K562 (cell line): ENCODE data around the gene MSGN1. TPM values are rescaled to one million over a fixed set of nuclear protein-coding genes. Genes with fewer than 3 reads are reported as not detected.

Source experiments
- ATAC-seq: fragments of 200-7000 bp; cut with Tn5 transposase; 3 replicates; pipeline ENCODE4 v1.9.1; 2020; ENCODE audit warnings: moderate library complexity
- BruUV-seq: library from RNA; stranded (reverse); fragments of 400-500 nt; replicated peaks from 2 replicates; lab custom pipeline; 2021; lab: Mats Ljungman, UMichigan
- CTCF ChIA-PET: fragments of 300-600 bp; formaldehyde crosslinking; extraction: SDS; loops from one replicate; lab custom pipeline; 2021; ENCODE audit warnings: low intra/inter-chr PET ratio; lab: Yijun Ruan, JAX
- POLR2A ChIA-PET: fragments of 300-600, 350-650 bp; sonication (Branson Sonifier 250); formaldehyde crosslinking; extraction: SDS; loops from one replicate; lab custom pipeline; 2021; ENCODE audit warnings: antibody characterized with exemption, inconsistent platforms; lab: Yijun Ruan, JAX
- DNase-seq, 4 experiments: peaks; one replicate each; pipeline versions ENCODE4 v3.0.0 to v3.0.0-alpha.2; 2011 to 2018; ENCODE audit warnings: low spot score in 3 of 4, mixed read lengths in 3 of 4; ENCODE audit errors: extremely low read depth in 1 of 4
- FAIRE-seq: peaks from 2 replicates; lab custom pipeline; 2011; peaks lifted over from hg19 to GRCh38; lab: Jason Lieb, UNC
- H2AFZ ChIP-seq: 2 replicates; pipeline ENCODE4 v1.6.0; 2011; ENCODE audit warnings: low read depth, low read length, control low read depth, inconsistent platforms
- H3K27ac ChIP-seq: fragments of 200-600 bp; 3 replicates; pipeline ENCODE4 v1.8.0; 2011; ENCODE audit warnings: low read depth, mild to moderate bottlenecking, control low read depth, inconsistent platforms, low read length, moderate library complexity, mixed read lengths; ENCODE audit errors: extremely low read depth
- H3K27me3 ChIP-seq, 2 experiments: fragments of 300-600 bp in 1 of 2; 2 replicates in 1 of 2; 3 replicates in 1 of 2; pipeline versions ENCODE4 v1.6.0 to v1.8.0; 2011; ENCODE audit warnings: inconsistent platforms in 2 of 2, low read length in 2 of 2, mild to moderate bottlenecking in 1 of 2, mixed read lengths in 1 of 2, moderate library complexity in 1 of 2; ENCODE audit not compliant: control insufficient read depth in 2 of 2, insufficient read depth in 2 of 2
- H3K36me3 ChIP-seq: fragments of 300-600 bp; 3 replicates; pipeline ENCODE4 v1.8.0; 2011; ENCODE audit warnings: mild to moderate bottlenecking, low read length, inconsistent platforms; ENCODE audit not compliant: control insufficient read depth, insufficient read depth
- H3K4me1 ChIP-seq, 2 experiments: fragments of 200-600 bp in 1 of 2; replicated peaks in 1 of 2; 2 replicates in 1 of 2; 3 replicates in 1 of 2; pipeline versions ENCODE4 v1.5.1 to v1.8.0; 2011; ENCODE audit warnings: inconsistent platforms in 2 of 2, low read length in 2 of 2, mild to moderate bottlenecking in 1 of 2, mixed read lengths in 1 of 2, moderate library complexity in 1 of 2; ENCODE audit not compliant: control insufficient read depth in 2 of 2, insufficient read depth in 2 of 2
- H3K4me2 ChIP-seq: 2 replicates; pipeline ENCODE4 v1.6.1; 2011; ENCODE audit warnings: low read length, control low read depth, inconsistent platforms, mixed read lengths; ENCODE audit not compliant: insufficient read depth
- H3K4me3 ChIP-seq: fragments of 200-600 bp; sonication (generic), shearing (Covaris generic); 2 replicates; pipeline ENCODE4 v1.5.1; 2016; ENCODE audit warnings: control low read depth, inconsistent platforms
- H3K79me2 ChIP-seq: fragments of 200-600 bp; 3 replicates; pipeline ENCODE4 v1.8.0; 2011; ENCODE audit warnings: low read length, inconsistent platforms; ENCODE audit not compliant: control insufficient read depth, insufficient read depth
- H3K9ac ChIP-seq, 2 experiments: 2 replicates each; pipeline versions ENCODE4 v1.6.0 to v1.6.1; 2011; ENCODE audit warnings: low read depth in 2 of 2, low read length in 2 of 2, control low read depth in 1 of 2, inconsistent platforms in 1 of 2, mild to moderate bottlenecking in 1 of 2, mixed read lengths in 1 of 2; ENCODE audit not compliant: insufficient read depth in 1 of 2
- H3K9me1 ChIP-seq: one replicate; pipeline ENCODE4 v1.6.0; 2011; ENCODE audit warnings: inconsistent platforms, mild to moderate bottlenecking, low read length, moderate library complexity; ENCODE audit not compliant: control insufficient read depth, insufficient read depth
- H3K9me3 ChIP-seq: replicated peaks from 2 replicates; pipeline ENCODE4 v1.5.1; 2011; ENCODE audit warnings: low read depth, low read length, inconsistent platforms; ENCODE audit not compliant: control insufficient read depth, insufficient read depth
- H4K20me1 ChIP-seq: replicated peaks from 2 replicates; pipeline ENCODE4 v1.6.1; 2011; ENCODE audit warnings: low read length, inconsistent platforms, mixed read lengths; ENCODE audit not compliant: control insufficient read depth, insufficient read depth
- CBFA2T2 ChIP-seq: fragments of 450-650 bp; conservative IDR thresholded peaks from 2 replicates; pipeline ENCODE4 v1.6.1; 2017; ENCODE audit warnings: mild to moderate bottlenecking
- GTF2A2 ChIP-seq: IDR thresholded peaks from 2 replicates; pipeline ENCODE4 v1.6.1; 2016; ENCODE audit warnings: mild to moderate bottlenecking, missing genetic modification characterization, missing compliant biosample characterization
- HLTF ChIP-seq: fragments of 450-650 bp; IDR thresholded peaks from 2 replicates; pipeline ENCODE4 v1.6.1; 2016
- HNRNPH1 ChIP-seq: fragments of 200-400 bp; formaldehyde crosslinking; optimal IDR thresholded peaks from 2 replicates; pipeline ENCODE3; 2017; ENCODE audit warnings: low read depth, mild to moderate bottlenecking, low read length, moderate library complexity
- KHSRP ChIP-seq: fragments of 450-650 bp; IDR thresholded peaks from 2 replicates; pipeline ENCODE4 v1.6.1; 2017
- MTA1 ChIP-seq: fragments of 450-650 bp; IDR thresholded peaks from 2 replicates; pipeline ENCODE4 v1.6.1; 2017; ENCODE audit warnings: borderline replicate concordance
- RBM25 ChIP-seq: fragments of 200-400 bp; formaldehyde crosslinking; IDR thresholded peaks from 2 replicates; pipeline ENCODE4 v1.6.1; 2018; ENCODE audit warnings: low read length, low read depth, moderate library complexity; ENCODE audit not compliant: severe bottlenecking
- ZNF12 ChIP-seq: sonication (generic); formaldehyde crosslinking; IDR thresholded peaks from 2 replicates; pipeline ENCODE4 v1.4.0; 2020; ENCODE audit warnings: mild to moderate bottlenecking, missing genetic modification reagents
- ZNF75A ChIP-seq: fragments of 450-650 bp; formaldehyde crosslinking; IDR thresholded peaks from 2 replicates; pipeline ENCODE4 v1.4.0; 2020; ENCODE audit warnings: mild to moderate bottlenecking
- WGBS: fragments of 100-300 bp; shearing (Covaris generic); methylation state at CpG from one replicate; pipeline ENCODE4 v1.1.6; 2016; ENCODE audit warnings: low coverage, mixed read lengths; ENCODE audit not compliant: insufficient coverage; ENCODE audit errors: missing lambda C conversion rate; 5-methylcytosine and 5-hydroxymethylcytosine counted together
- in situ Hi-C: fragments of 300-500 bp; cut with MboI; formaldehyde crosslinking; loops from 4 replicates; pipeline ENCODE4 v1.15.0; 2018; ENCODE audit warnings: inconsistent platforms, mixed read lengths
- intact Hi-C: fragments of 100-400 bp; cut with micrococcal nuclease; formaldehyde crosslinking; loops from 2 replicates; pipeline ENCODE4 v1.14.2; 2022
- polyA plus RNA-seq, 8 experiments: library from polyadenylated mRNA; depleted of rRNA in 4 of 8; stranded (reverse) in 5 of 8; unstranded in 3 of 8; fragments of >200 nt; fragmentation: Nextera tagmentation in 2 of 8; fragmentation: Illumina TruSeq in 1 of 8; extraction: Ambion mirVana in 2 of 8; extraction: Trizol in 1 of 8; gene quantifications; 2 replicates each; pipeline versions ENCODE4 v1.2.1 to v1.2.3, GENCODE V29; 2011 to 2014; ENCODE audit warnings: inconsistent platforms in 1 of 8, missing spikeins in 1 of 8
- total RNA-seq, 7 experiments: library from RNA; depleted of rRNA in 6 of 7; stranded (reverse); fragments of >200 nt in 6 of 7; fragmentation: Illumina TruSeq in 2 of 7; extraction: Trizol in 2 of 7; gene quantifications; 2 replicates each; pipeline versions ENCODE4 v1.2.1 to v1.2.3, GENCODE V29; 2011 to 2021; ENCODE audit warnings: low replicate concordance in 1 of 7
- TF ChIP-seq, protein P1 (sequence below): fragments of 450-650 bp; formaldehyde crosslinking; conservative IDR thresholded peaks from 2 replicates; pipeline ENCODE4 v1.4.0; 2022; ENCODE audit warnings: mild to moderate bottlenecking, missing genetic modification characterization
- TF ChIP-seq, protein P2 (sequence below), 3 experiments: fragments of 200-800 bp in 1 of 3; sonication (Bioruptor generic) in 1 of 3; sonication (generic) in 1 of 3; formaldehyde crosslinking in 1 of 3; IDR thresholded peaks; 2 replicates each; pipeline versions ENCODE4 v1.6.1 to v1.8.0; 2016 to 2022; ENCODE audit warnings: mild to moderate bottlenecking in 2 of 3, missing compliant biosample characterization in 2 of 3, missing genetic modification characterization in 2 of 3, missing genetic modification reagents in 1 of 3

Gene MSGN1
- total and polyA plus RNA-seq, 9 of the 15 experiments (the other 6 are each of a cell fraction or from before 2014, with no cell fraction given), result not detected

- H3K9me1 ChIP-seq, result no peaks in the 10 kb centered on the region
- WGBS, result 72% methylated on average over 1 of the region's 1 CpG
- no peak overlapping the region for H3K27ac ChIP-seq
- no TSS peak for BruUV-seq
- H2AFZ ChIP-seq, result no peak overlapping the region
- no peak overlapping the region for H3K9ac ChIP-seq
- intact Hi-C loops, result no loop called here
- in situ Hi-C loops, result no loop called here
- H3K27me3 ChIP-seq, result no peaks in the 10 kb centered on the region
- FAIRE-seq (no peak), DNase-seq (no peak), ATAC-seq (no peak)
- H4K20me1 ChIP-seq, result no peaks in the 10 kb centered on the region
- ChIA-PET CTCF (no interaction called here), POLR2A (interaction anchor here (0.8 kb wide), 1 partner anchor 9 kb away, joined by 3 read pairs; no protein-coding TSS in a partner anchor)
- H3K4me3 ChIP-seq, result no peak overlapping the region
- no peak overlapping the region for H3K4me2 ChIP-seq
- H3K4me1 ChIP-seq, result no peaks in the 10 kb centered on the region
- no peaks in the 10 kb centered on the region for H3K79me2 ChIP-seq
- peaks cover 40% of the 10 kb centered on the region; the same call in 2 of the 3 replicates for H3K36me3 ChIP-seq
- TF ChIP-seq GTF2A2 (no peak), RBM25 (no peak), ZNF12 (CRISPR knock-in tag) (no peak), ZNF75A (CRISPR knock-in tag) (no peak), HNRNPH1 (no peak), MTA1 (no peak), HLTF (no peak), KHSRP (no peak), CBFA2T2 (no peak)
- TF ChIP-seq, protein P1, sequence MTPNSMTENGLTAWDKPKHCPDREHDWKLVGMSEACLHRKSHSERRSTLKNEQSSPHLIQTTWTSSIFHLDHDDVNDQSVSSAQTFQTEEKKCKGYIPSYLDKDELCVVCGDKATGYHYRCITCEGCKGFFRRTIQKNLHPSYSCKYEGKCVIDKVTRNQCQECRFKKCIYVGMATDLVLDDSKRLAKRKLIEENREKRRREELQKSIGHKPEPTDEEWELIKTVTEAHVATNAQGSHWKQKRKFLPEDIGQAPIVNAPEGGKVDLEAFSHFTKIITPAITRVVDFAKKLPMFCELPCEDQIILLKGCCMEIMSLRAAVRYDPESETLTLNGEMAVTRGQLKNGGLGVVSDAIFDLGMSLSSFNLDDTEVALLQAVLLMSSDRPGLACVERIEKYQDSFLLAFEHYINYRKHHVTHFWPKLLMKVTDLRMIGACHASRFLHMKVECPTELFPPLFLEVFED (CRISPR knock-in tag), result no peak
- TF ChIP-seq, protein P2, sequence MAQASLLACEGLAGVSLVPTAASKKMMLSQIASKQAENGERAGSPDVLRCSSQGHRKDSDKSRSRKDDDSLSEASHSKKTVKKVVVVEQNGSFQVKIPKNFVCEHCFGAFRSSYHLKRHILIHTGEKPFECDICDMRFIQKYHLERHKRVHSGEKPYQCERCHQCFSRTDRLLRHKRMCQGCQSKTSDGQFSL (CRISPR knock-in tag; IDR thresholded peaks at IDR 0.05), result no peak
- TF ChIP-seq, protein P2 (tag; IDR thresholded peaks at IDR 0.05), result no peak
- no peaks in the 10 kb centered on the region for H3K9me3 ChIP-seq
Measured at GRCh38 chr2:17781482-17781881, 34.8 kb upstream of the MSGN1 start.
